ENCODE data around the gene SLAIN1.

Gene SLAIN1

DNA sequence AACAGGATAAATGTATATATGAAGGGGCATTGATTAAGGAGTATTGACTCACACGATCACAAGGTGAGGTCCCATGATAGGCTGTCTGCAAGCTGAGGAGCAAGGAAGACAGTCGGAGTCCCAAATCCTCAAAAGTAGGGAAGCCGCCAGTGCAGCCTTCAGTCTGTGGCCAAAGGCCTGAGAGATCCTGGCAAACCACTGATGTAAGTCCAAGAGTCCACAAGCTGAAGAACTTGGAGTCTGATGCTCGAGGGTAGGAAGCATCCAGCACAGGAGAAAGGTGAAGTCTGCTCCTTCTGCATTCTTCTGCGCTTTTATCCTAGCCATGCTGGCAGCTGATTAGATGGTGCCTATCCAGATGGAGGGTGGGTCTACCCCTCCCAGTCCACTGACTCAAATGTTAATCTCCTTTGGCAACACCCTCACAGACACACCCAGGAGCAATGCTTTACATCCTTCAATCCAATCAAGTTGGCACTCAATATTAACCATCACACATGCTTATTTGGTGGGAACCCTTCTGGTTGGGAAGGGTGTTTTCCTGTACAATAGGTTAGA is 55.1 kb downstream of the SLAIN1 start:
- no peak for DNase-seq

DNA sequence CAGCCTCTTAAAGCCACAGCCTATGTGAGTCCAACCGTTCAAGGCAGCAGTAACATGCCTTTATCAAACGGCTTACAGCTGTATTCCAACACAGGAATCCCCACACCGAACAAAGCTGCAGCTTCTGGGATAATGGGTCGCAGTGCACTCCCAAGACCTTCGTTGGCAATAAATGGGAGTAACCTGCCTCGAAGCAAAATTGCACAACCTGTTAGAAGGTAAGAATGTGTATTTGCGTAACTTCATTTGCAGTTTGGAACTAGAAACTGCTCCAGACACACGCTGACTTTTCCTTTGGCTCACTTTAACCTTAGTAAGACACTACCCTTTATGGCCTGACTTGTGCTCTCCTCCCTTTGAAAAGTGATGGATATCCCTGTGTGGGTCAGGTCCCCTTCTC is 63.4 kb downstream of the SLAIN1 start:
- DNase-seq, result no peak

GRCh38 chr13:77767413-77767812 is 69.9 kb downstream of the SLAIN1 start:
- no peak for DNase-seq

DNA sequence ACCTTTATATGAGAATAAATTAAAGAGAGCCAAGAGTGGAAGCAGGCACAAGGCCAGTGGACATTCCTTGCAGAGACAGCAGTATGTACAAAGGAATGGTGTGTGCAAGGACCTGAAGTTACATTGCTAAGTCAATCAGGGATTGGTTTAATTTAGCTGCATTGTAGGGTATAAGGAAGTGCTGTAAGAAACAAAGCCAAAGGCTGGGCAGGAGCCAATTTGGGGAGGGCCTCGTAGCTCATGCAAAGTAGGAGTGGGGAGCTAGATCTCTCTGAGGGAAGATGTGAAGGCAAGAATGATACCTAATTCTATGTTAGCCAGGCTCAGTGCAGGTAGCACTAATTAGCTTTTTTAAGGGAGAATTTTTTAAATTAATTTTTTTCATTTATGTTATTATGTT is 76.7 kb downstream of the SLAIN1 start:
- DNase-seq, result no peak

GRCh38 chr13:77776704-77777103 is 79.2 kb downstream of the SLAIN1 start:
- DNase-seq, result no peak

- peak; percentile 15 to 49 for DNase-seq
Measured at GRCh38 chr13:77779552-77780272, 82.2 kb downstream of the SLAIN1 start.

- no peak for DNase-seq
Measured at GRCh38 chr13:77781808-77782207, 84.3 kb downstream of the SLAIN1 start.

- DNase-seq, result no peak
Measured at GRCh38 chr13:77784515-77784914, 87.0 kb downstream of the SLAIN1 start.

- DNase-seq, result no peak
Measured at GRCh38 chr13:77786695-77787287, 89.3 kb downstream of the SLAIN1 start.

DNA sequence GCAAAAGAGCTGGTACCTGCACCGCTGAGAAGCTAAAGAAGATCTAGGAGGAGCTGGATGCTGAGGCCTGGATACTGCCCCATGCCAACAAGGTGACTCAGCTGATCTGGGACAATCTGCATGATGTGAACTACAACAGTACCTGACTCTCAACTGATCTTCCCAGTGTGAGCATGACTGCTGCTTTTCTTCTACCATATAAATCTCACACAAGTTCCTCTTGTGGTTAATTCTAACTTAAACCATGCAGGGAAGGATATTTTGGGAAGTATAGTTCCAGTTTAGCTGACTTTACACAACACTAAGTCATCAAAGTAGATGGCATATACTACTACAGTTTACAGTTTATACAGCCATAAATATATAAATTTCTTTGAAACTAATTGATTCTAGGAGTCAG is 91.9 kb downstream of the SLAIN1 start:
- no peak for DNase-seq

DNA sequence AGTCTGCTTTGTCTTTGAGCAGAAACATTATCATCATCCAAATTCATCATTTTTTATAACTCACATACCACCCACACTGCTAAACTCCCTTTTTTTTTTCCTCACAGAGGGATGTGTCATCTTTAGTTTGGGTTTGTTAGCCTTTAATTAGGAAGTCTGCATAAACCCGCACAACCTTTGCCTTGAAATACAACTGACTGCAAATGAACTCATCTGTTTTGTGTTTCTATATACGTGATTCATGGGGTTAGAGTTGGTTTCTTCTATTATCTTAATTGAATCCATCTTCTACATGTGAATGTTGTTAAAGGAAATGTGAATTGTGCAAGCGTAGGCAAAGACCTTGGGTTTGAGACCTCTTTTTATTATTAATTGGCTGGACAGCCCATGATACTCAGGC is 102.7 kb downstream of the SLAIN1 start:
- DNase-seq, result no peak

- DNase-seq, result no peak
Measured at GRCh38 chr13:77806518-77806917, 109.0 kb downstream of the SLAIN1 start.

GRCh38 chr13:77807431-77808135 is 110.1 kb downstream of the SLAIN1 start:
- no peak for DNase-seq

- DNase-seq, result peak in 1 of 2 donors; percentile 0
Measured at GRCh38 chr13:77810430-77810829, 112.9 kb downstream of the SLAIN1 start.

GRCh38 chr13:77810878-77811277 is 113.4 kb downstream of the SLAIN1 start:
- DNase-seq, result no peak

DNA sequence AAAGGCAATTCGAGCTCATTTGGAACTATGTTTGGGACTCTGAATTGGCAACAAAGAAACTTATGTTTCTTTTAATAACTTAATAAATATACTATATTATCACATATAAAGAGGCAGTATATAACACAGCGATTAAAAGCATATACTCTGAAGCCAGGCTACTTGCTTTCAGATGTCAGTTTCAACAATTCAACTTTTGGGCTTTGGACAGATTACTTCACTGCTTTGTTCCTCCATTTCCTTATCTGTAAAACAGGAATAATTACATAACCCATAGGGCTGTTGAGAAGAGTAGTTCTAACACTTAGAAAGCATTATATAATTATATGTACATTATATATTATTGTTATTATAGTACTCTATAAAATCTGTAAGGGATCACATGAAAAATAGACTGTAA is 113.9 kb downstream of the SLAIN1 start:
- no peak for DNase-seq

- no peak for DNase-seq
Measured at GRCh38 chr13:77811981-77812380, 114.5 kb downstream of the SLAIN1 start.

Data from CD4-positive, alpha-beta T cell treated with Interferon alpha-2 for 1 hour (primary cell).